H4 (cell line): ENCODE measurements around the gene SNX22. TPM values are rescaled to one million over a fixed set of nuclear protein-coding genes. Genes with fewer than 3 reads are reported as not detected.
"Not testable (repeated sequence)": the region's sequence is repeated elsewhere in the genome, so short reads cannot be mapped to it uniquely, and the experiment has no call there.

Experiments used
- DNase-seq: peaks from one replicate; pipeline ENCODE4 v3.0.0-alpha.2; 2015; ENCODE audit warnings: low spot score
- total RNA-seq: library from RNA; depleted of rRNA; stranded (reverse); fragments of >200 nt; shearing (Covaris generic); gene quantifications from 2 replicates; pipeline ENCODE4 v1.2.3, GENCODE V29; 2014; rRNA removed

Gene SNX22
- 0.04 TPM in 1 of 2 replicates, not detected in the other for total RNA-seq

DNA sequence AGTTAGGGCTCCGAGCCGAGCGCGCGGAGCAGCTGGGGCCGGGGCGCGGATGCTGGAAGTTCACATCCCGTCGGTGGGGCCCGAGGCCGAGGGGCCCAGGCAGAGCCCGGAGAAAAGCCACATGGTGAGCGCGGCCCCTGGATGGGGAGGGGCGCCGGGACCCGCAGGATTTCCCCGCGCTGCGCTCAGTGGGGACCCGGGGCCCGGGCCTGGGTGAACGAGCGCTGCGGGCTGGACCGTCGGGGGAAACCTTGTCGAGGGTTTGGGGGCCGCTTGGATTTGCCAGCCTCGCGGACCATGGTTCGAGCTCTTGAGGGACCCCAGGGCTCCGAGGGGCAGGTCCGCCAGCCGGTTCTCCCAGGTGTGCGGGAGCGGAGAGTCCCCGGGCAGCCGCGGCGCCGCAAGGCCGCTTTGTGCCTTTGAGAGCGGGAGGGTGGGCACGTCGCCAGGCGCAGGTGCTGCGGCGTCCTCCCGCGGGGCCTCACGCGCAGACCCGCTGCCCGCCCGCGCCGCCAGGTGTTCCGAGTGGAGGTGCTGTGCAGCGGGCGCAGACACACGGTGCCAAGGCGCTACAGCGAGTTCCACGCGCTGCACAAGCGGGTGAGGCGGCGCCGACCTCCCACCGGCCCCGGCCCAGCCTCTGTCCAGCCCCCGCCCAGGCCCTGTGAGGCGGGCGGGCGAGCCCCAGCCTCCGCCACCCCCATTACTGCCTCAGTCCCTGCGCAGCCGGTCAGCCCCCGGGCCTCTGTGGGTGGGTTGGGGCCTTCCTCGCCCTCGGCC is at the start of gene SNX22:
SNX22 (plus strand) TSS at position 5 of the 780 bp plus-strand sequence; CDS start at position 50, 45 bp downstream.
- no peak for DNase-seq

DNA sequence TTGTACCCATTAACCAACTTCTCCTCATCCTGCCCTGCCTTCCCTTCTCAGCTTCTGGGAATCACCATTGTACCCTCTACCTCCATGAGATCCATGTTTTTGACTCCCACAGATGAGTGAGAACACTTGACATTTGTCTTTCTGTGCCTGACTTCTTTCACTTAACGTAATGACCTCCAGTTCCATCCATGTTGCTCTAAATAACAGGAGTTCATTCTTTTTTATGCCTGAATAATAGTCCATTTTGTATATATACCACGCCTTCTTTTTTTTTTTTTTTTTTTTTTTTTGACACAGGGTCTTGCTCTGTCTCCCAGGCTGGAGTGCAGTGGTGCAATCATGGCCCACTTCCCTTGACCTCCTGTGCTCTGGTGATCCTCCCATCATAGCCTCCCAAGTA is 49.0 kb upstream of the SNX22 start:
- DNase-seq: no peak

DNA sequence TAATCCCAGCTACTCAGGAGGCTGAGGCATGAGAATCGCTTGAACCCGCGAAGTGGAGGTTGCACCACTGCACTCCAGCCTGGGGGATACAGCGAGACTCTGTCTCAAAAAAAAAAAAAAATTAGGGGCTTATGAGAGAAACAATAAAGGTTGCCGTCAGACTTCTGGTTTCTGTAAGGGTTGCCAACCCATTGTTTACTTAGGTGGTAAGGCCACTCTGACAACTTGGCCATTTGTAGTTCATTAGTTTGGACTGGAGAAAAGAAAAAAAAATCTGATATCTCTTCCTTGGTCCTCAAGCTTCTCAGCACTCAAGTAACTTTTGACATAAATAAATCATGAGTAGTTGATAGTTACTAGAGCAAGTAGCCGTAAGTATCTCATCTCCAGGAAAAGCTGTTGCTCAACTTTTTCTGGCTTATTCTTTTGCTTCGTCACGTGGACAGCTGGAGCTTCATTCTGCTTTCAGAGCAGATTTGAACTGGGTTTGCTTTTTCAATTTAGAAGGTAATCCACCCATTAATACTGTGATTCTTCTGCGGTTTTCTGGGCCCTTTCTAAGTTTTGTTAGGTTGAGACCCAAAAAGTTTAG is 46.3 kb upstream of the SNX22 start:
- DNase-seq: no peak

DNA sequence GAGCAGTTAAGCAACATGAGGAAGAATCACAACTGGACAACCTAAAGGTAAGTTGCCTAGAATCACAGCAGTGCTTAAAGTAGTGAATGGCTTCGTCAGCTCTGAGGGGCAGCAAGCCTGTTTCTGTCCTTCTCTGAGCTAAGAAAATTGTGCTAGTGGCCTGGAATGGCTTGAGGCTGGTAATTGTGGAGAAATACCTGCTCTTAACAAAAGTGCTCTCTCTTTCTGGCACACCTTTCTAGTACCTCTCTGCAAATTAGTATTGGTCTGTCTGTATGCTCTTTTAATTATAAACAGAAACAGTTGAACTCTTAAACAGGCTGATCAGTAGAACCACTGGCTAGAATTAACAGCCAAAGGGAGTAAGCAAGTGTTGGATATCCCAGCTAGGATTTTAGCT is 44.2 kb upstream of the SNX22 start:
- no peak for DNase-seq

DNA sequence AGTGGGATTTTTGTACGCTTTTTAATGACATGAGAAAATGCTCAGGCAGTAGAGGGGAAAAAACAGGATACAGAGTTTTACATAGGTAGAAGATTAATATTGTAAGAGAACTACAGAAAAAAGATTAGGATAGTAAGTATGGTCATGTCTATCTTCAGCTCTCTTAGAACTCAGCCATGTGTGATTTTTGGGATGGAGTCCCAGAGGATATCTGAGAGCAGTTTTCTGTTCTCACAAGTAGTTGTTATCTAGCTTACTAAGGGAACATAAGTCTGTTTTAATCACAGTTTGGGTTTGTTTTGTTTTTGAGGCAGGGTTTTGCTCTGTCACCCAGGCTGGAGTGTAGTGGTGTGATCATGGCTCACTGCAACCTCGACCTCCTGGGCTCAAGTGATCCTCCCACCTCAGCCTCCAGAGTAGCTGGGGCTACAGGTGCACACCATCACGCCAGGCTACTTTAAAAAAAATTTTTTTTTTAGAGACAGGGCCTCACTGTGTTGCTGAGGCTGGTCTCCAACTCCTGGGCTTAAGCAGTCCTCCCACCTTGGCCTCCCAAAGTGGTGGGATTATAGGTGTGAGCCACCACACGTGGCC is 41.3 kb upstream of the SNX22 start:
- DNase-seq: not testable (repeated sequence)

DNA sequence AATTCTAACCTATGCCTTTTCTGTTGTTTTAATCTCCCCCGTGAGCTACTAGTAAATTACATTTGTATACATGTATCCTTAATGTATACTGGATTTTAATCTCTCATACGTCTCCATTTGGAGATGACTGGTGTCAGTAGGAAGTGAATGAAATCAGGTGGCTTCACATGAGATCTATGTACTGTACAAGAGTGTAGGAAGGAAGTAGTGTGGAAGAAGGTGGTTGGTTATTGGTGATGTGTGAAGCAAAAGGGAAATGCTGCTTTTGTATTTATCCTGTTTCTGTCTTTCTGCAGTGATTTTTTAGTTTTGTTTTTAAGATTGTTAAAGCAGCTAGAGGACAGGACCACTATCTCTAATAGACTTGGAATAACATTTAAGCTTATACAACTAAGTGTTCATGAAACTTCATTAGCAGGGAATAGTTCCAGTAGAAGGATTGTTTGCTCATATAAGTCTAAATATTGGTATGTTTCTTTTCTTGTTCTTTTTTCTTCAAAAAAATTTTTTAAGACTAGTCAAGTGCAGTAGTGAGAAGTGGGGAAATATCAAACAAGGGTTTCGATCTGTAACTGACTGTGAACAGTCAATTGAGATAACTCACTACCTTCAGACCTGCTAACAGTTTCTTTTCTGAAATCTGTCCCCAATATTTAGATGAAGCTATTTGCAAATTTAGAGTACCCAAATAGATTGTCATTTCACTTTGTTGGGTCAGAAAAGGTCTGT is 40.4 kb upstream of the SNX22 start:
- DNase-seq: no peak

DNA sequence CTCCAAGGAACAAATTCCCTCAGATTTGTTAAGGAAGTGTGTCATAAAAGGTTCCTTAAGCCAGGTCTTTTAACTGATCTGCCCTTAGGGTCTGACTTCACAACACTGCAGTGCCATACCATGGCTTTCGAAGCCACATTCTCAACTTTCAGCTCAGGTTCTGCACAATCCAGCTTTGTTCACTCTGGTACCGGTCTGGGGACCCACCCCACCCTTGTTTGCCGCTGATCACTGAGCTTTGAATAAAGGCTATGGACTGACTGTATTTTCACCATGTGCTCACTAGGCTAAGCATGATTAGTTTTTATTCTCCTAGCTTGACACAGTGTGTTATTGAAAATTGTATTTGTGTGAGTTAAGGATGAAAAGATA is 39.9 kb upstream of the SNX22 start:
- DNase-seq: no peak

DNA sequence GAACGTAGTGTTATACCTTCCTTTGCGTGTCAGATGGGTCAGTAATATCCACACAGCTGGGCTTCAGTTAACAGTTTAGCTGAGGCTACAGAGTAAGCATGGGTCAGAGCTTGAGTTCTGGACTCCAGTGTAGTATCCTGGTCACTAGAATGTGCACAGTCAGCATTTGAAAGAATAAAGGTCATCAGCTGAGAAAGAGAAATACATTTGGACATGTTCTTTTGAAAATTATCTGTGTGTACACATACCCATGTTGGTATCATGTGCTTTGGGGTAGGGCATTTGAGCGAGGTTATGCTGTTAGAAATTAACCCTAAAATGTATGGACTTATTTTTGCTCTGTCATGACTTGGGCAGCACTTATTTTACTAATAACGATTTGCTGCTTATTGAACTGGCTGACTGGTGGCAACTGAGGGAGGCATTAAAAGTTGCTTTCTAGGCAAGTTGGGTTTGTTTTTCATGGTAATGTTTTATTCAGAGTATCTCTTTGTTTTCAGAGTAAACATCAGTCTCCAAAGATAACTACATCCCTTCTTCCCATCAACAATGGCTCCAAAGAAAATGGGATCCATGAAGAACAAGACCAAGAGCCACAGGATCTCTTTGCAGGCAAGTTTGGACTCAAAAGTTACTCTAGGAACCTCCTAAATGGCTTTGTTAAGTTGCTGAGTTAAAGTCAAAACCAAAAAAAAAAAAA is 39.3 kb upstream of the SNX22 start:
- DNase-seq: no peak

DNA sequence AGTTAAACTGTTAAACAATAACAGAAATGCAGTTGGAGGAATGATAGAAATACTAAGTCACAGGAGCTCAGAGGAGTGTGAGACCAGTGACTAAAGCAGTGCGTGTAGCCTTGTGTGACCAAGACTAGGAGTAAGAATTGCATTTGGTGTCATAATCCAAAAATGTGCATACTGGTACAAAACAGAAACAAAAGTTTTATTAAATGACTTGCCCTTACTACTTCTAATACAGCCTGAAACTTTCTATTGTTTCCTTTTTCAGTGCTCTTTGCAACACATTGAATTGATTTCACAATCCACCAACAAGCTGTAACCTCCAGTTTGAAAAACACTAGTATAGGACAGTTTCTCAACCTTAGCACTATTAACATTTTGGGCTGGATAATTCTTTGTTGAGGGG is 38.6 kb upstream of the SNX22 start:
- no peak for DNase-seq

DNA sequence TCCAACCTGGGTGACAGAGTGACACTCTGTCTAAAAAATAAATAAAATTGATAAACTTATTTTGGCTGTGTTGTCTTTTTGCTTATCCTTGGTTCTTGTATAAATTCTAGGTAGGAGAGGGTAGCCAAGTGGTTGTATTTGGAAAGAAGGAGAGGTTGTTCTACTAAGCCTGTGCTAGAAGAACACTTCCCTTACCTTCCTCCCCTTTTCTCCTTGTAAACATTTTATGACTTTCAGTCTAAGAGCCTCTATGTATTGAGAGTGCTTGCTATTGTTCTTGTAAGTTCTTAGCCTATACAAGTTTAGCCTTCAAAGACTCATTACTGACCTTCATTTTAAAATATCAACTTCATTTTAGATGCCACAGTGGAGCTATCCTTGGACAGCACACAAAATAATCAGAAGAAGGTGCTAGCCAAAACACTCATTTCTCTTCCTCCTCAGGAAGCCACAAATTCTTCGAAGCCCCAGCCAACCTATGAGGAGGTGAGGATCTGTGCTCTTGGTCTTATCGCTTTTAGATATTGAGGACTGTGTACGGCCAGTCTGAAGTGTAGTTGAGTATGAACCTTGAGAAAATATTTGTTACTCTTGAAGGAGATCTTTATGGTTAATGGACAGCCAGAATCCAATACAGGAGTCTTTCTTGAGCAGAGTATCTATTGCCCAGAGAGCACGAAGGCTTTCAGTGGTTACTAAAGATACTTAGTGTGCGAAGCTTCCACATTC is 33.6 kb upstream of the SNX22 start:
- no peak for DNase-seq

DNA sequence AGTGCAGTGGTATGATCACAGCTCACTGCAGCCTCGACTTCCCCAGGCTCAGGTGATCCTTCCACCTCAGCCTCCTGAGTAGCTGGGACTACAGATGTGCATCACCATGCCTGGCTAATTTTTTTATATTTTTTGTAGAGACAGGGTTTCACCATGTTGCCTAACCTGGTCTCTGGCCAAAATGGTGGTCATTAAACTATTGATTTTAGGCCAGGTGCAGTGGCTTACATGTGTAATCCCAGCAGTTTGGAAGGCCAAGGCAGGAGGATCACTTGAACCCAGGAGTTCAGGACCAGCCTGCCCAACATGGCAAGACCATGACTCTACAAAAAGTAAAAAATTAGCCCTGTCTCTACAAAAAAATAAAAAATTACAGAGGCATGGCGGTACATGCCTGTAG is 31.2 kb upstream of the SNX22 start:
- not testable (repeated sequence) for DNase-seq

DNA sequence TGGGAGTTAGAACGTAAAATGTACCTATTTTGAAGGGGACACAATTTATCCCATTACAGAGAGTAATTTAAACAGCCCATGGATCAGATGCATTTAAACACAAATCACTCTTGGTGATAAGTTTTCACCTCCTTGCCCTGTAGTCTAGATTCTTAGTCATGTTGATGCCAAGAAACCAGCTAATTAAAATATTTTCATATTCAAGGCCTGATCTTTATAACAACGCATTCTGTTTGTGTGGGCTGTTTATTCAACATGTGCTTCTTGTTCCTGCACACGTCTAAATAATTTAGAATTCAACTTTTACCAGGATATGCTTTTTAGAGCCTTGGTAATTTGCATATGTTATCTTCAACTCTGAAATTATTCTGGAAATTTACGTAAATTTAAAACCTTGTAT is 29.9 kb upstream of the SNX22 start:
- DNase-seq: no peak

DNA sequence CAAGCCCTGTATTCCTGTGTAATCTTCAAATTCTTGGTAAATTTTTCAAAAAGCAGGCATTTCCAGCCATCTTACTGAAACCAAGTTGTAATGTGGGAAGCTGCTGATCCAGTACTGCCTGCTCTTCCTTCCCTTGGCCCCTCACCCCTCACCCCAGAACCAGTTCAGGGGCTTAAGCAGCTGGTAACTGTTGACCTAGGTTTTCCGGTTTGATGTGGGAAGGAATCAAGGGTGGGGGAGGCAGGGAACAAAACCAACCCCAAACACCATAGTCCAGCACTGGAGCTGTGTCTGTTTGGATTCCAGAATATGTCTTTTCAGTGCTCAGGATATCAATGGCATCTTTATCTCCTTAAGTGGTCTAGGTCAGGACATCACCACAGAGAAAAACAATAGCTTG is 29.1 kb upstream of the SNX22 start:
- no peak for DNase-seq

DNA sequence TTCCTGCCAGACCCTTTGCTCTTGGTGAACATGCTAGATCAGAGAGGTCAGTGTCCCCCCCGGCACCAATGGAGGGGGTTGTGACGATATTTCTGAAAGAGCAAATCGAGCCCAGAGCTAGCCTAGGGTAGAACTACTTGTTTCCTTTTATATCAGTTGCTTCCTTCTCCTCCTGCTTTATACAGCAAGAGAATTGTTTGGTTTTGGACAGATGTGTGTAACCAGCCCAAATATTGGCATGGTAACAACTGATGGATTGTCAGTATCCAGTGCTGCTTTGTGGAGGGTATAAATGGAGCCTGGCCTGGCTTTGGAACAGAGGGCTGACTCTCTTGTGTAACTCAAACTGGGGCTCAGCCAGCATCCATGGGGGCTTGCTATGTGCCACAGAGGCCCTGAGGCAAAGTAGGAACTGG is 28.6 kb upstream of the SNX22 start:
- DNase-seq: no peak

DNA sequence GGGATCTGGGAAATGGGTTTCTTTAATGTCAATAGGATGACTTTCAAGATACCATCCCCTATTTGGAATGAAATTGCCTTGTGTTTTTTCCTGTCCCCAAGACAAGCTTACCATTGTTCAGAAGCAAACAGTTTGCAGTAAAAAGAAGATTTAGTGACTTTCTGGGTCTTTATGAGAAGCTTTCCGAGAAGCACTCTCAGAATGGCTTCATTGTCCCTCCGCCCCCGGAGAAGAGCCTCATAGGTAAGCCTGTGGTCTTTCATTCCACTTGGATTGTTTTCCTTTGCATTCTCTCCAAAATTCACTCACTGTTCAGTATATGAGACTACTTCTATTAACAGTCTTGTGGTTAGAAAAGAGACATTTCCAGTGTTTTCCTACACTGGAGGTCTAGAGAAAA is 25.6 kb upstream of the SNX22 start:
- no peak for DNase-seq

DNA sequence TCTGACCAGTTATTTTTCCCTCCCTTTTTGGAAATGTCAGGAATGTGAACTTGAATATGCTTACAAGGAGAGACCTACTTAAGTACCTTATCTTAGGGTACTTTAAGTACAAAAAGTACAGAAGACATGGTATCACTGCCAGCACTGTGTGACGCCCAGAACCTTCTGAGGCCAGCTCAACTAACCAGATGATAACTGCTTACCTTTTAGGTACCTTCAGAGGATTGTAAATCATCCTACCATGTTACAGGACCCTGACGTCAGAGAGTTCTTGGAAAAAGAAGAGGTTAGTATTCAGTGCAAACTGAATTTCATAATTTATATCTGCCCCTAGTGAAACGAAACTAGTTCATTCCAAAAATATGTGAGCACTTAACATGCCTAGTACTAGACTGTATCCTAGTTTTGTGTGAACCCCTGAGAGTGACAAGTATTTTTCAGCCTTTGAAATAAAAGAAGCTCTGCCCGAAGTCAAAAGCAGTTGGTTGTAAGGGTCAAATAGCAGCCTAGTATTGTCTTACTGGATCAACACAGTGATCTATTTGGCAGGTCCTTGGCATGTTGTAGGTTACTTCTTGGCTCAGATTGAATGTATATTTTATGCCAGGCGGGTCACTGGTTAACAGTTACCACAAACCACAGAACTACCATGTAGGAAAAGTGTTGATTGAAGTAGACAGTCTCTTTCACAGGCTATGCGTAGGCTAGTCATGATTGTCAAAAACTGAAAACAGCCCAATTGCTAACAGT is 23.8 kb upstream of the SNX22 start:
- no peak for DNase-seq

DNA sequence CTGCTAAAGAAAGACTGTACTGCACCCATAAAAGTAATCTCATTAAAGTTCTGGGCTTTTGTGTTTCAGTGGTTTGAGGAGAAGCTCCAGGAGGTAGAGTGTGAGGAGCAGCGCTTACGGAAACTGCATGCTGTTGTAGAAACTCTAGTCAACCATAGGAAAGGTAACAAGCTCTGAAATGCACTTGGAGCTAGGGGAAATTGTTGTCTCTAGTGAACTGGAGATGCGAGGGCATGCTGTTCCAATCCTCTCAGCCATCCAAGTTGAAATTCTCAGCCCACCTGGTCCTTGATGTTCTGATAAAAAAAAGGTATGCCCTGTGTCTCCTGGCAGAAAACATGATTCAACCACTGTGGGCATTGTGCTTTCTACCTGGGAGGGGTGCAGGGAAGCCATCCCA is 21.4 kb upstream of the SNX22 start:
- DNase-seq: no peak

DNA sequence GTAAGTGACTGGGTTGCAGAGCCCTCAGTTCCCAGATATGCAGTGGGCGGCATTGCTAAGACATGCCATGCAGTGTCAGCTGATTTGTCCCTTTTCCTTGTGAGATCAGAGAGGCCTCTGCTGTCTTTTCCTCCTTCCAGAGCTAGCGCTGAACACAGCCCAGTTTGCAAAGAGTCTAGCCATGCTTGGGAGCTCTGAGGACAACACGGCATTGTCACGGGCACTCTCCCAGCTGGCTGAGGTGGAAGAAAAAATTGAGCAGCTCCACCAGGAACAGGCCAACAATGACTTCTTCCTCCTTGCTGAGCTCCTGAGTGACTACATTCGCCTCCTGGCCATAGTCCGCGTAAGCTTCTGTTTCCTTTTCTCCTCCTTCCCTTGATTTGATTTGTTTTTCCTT is 20.0 kb upstream of the SNX22 start:
- no peak for DNase-seq

DNA sequence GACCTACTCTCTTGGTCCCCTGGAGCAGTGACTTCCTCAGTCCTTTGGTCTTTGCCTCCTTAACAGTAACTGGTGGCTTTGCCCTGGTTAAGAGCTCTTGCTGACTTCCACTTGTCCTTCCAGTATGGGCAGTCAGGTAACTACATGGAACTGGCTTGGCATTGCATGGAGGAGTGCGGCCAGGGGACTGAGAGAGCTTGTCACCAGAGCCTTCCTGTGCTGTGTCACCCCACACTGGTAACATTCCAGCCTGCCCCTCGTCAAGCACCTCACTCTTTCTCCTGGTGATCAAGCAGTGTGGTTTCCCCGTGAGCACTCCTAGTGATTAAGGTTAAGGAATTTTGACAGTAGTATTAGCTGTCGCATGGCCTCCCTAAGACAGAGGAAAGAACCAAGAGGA is 19.3 kb upstream of the SNX22 start:
- no peak for DNase-seq

DNA sequence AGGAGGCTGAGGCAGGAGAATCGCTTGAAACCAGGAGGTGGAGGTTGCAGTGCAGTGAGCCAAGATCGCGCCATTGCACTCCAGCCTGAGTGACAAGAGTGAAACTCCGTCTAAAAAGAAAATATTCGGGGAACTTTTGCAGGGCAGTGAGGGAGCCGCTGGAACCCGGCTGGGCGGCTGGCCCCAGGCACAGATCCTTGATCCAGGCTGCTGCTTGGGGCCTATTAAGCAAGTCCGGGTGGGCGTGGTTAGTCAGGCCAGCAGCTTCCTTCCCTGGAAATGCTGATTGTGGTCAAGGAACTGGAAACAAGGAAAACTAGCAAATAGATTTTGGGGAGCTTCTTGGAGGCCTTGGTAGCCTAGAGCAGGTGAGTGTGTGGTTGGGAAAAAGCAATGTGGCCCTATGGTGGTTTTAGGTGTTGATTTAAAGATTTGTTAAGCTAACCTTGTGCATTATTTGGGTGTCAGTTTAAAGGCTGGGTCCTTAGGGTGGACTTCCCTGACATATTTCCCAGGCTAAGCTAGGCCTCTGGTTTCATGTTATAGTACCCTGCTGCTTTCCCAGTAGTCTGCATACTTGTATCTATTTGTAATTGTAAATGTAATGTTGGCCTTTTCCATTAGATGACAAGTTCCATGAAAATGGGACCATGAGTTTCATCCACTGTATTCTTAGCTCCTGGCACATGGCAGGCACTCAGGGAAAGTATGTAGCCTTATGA is 17.7 kb upstream of the SNX22 start:
- DNase-seq: no peak
